Fibroblast of mammary gland (primary cell): Measurements from ENCODE around the gene C10orf67.

Source experiments
- DNase-seq: peaks from one replicate; pipeline ENCODE4 v3.0.0-alpha.2; 2010; ENCODE audit warnings: low read depth
- H3K4me3 ChIP-seq: 2 replicates; pipeline ENCODE4 v1.5.1; 2011; ENCODE audit warnings: low read depth, mild to moderate bottlenecking, low read length, moderate library complexity; ENCODE audit not compliant: control insufficient read depth
- TF ChIP-seq, protein P1 (sequence below): conservative IDR thresholded peaks from 2 replicates; pipeline ENCODE4 v1.5.1; 2011; ENCODE audit warnings: low read depth, low read length, inconsistent platforms; ENCODE audit not compliant: control insufficient read depth, insufficient read depth

Gene C10orf67

DNA sequence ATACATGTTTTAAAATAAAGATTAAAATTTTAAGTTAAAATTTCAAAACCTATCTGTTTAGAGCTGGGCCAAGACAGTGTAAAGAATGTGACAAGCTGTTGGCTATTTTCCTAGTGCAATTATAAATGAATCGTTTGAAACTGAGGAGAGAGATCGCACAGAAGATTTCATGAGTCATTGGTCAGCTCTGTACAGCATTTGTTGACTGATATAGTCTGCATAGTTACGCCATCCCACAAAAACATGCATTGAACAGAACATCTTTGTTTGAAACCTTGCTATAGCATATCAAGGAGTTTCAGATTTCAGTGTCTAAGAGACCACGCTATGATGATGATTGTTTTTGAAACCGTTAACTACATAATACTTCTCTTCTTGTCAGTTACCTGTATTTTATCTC is 1.3 kb upstream of the C10orf67 start:
- peak; percentile 90 for DNase-seq
- H3K4me3 ChIP-seq, result no peak overlapping the region
- TF ChIP-seq, protein P1, sequence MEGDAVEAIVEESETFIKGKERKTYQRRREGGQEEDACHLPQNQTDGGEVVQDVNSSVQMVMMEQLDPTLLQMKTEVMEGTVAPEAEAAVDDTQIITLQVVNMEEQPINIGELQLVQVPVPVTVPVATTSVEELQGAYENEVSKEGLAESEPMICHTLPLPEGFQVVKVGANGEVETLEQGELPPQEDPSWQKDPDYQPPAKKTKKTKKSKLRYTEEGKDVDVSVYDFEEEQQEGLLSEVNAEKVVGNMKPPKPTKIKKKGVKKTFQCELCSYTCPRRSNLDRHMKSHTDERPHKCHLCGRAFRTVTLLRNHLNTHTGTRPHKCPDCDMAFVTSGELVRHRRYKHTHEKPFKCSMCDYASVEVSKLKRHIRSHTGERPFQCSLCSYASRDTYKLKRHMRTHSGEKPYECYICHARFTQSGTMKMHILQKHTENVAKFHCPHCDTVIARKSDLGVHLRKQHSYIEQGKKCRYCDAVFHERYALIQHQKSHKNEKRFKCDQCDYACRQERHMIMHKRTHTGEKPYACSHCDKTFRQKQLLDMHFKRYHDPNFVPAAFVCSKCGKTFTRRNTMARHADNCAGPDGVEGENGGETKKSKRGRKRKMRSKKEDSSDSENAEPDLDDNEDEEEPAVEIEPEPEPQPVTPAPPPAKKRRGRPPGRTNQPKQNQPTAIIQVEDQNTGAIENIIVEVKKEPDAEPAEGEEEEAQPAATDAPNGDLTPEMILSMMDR, result no peak

DNA sequence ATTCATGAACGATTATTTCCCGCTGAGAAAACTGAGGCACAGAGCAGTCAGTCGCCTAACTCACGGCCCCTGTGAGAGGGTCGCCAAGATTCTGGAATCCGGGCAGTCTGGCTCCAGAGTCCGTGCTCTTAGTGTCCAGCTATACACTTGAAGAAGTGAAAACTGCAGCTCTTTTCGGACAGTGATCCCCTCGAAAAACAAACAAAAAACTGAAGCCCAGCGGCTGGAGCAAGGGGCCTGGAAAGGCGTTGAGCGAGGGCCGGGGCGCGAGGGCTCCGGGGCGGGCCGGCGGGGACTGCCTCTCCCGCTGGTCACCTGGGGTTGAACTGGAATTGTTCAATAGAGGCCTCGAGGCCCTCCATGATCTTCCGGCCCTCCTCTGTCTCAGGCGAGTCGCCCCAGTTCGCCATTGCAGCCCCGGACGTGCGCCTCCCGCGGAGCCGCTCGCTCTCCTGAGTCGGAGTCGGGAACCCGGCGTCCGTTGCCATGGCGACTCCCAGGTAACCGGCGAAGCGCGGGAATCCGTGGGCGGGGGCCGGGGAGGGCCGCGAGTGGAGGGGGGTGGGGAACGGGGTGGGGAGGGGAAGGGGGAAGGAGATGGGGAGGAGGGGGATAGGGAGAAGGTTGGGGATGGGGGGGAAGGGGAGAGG is 881 bp downstream of the C10orf67 start:
- peak; percentile 40 for DNase-seq
- TF ChIP-seq, protein P1, result no peak

DNA sequence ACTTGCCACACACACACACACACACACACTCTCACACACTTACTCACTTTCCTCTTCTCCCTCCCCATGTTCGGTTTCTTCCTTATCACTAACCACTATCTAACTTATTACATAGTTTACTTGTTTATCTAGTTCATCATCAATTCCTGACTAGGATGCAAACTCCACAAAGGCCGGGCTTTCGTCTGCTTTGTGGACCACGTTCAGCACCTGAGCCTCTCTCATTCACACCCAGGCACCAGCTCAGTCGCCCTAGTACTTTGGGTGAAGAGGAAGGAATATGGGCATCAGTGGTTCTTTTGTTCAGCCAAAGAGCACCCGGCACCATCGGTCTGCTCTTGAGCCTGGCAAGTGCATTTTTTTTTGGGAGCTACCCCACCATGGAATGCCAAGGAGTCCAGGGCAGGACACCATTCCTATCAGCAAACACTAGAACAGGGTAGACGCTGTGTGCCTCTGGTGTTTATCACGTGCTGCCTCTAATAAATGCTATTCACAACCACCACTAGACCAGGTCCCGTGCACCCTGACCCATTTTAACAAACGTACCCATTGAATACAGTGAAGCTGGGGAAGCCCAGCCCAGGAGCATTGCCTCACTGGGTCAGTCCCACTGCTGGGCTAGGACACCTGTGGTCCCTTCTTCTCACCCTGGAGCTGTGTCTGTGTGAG is 2.2 kb downstream of the C10orf67 start:
- TF ChIP-seq, protein P1, result no peak
- no peak overlapping the region for H3K4me3 ChIP-seq
- no peak for DNase-seq

More for the DNA sequence above, 881 bp downstream of the C10orf67 start:
- peak overlapping the region; percentile 65 for H3K4me3 ChIP-seq

DNA sequence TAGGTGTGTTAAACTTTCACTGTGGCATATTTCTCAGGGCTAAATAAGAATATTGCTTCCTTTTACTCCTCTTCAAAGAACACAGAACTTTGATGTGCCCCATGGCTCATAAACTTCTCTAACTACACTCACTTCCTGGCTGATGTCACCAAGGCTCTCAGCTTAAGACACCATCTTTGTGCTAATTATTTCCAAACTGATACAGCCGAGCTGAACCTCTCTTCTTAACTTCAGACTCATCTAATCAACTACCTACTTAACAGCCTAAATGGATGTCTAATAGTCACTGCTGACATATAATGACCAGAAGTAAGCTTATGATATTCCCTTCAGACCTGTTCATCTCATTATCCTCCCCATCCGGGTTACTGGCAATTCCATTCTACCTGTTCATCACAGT is 3.6 kb downstream of the C10orf67 start:
- TF ChIP-seq, protein P1, result no peak
- DNase-seq, result peak; percentile 26
- no peak overlapping the region for H3K4me3 ChIP-seq

DNA sequence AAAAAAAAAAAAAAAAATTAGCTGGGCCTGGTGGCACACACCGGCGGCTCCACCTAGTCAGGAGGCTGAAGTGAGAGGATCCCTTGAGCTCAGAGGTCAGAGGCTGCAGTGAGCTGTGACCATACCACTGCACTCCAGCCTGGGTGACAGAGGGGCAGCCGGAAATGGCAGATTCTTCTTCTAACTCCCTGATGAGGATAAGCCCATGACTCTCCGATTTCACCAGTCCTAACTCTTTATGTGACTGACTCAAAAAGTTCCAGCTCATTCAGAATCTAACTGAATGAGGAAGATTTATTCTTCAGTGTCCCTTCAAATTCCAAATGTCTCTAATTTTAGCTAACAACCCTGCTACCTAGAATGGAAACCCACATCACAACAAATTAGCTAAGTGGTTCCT is 4.2 kb downstream of the C10orf67 start:
- H3K4me3 ChIP-seq, result no peak overlapping the region
- DNase-seq, result no peak
- TF ChIP-seq, protein P1, result no peak

DNA sequence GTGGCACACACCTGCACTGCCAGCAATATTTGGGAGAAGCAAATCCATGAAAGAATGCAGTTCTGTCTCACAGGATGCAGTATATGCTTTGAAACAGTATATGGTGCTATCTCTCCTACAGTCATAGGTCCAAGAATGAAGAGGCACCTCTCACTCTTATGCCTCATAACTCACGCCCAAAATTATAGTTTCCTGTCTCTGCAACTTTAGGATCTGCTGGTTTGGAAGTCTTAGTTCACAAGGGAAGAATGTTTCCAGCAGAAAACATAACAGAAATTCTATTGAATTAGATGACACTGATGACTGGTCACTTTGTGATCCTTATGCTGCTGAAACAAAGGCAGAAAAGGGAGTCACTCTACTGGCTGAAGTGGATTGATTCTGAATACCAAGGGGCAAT is 5.7 kb downstream of the C10orf67 start:
- DNase-seq, result no peak
- TF ChIP-seq, protein P1, result no peak

More for the DNA sequence above, 5.7 kb downstream of the C10orf67 start:
- no peak overlapping the region for H3K4me3 ChIP-seq
